ENCODE measurements around the gene KIAA2012. TPM values are rescaled to one million over a fixed set of nuclear protein-coding genes. Genes with fewer than 3 reads are reported as not detected.

Gene KIAA2012
- total and polyA plus RNA-seq, 9 donors: 0.05 to 5.2 (median 0.27) TPM; not detected in 2

- DNase-seq: no peak
- intact Hi-C loops (cut with DNase I): no loop called here
Observed at GRCh38 chr2:202026507-202026906, 46.5 kb upstream of the KIAA2012 start.

GRCh38 chr2:202030691-202031090, 42.4 kb upstream of the KIAA2012 start:
- H3K27me3 ChIP-seq: no peaks in the 10 kb centered on the region
- peaks cover 6% of the 10 kb centered on the region for H3K4me1 ChIP-seq (ENCODE audit: insufficient read depth)
- peak overlapping the region in 1 of 2 donors; percentile 95 for H3K27ac ChIP-seq
- no peaks in the 10 kb centered on the region for H3K9me3 ChIP-seq
- H3K4me3 ChIP-seq: no peak overlapping the region
- WGBS, 3 donors: 78 to 95% (median 88%) methylated on average over 4 of the region's 4 CpGs
- DNase-seq: no peak
- intact Hi-C loops (cut with DNase I): loop anchor here in 2 of 4 donors (5.0 to 10.0 kb wide), 2 partner anchors 176 to 233 kb away; no protein-coding TSS in a partner anchor
- TF ChIP-seq POLR2A (IDR thresholded peaks at IDR 0.05) (no peak), EP300 (IDR thresholded peaks at IDR 0.05) (no peak)
- TF ChIP-seq, protein P1, sequence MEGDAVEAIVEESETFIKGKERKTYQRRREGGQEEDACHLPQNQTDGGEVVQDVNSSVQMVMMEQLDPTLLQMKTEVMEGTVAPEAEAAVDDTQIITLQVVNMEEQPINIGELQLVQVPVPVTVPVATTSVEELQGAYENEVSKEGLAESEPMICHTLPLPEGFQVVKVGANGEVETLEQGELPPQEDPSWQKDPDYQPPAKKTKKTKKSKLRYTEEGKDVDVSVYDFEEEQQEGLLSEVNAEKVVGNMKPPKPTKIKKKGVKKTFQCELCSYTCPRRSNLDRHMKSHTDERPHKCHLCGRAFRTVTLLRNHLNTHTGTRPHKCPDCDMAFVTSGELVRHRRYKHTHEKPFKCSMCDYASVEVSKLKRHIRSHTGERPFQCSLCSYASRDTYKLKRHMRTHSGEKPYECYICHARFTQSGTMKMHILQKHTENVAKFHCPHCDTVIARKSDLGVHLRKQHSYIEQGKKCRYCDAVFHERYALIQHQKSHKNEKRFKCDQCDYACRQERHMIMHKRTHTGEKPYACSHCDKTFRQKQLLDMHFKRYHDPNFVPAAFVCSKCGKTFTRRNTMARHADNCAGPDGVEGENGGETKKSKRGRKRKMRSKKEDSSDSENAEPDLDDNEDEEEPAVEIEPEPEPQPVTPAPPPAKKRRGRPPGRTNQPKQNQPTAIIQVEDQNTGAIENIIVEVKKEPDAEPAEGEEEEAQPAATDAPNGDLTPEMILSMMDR (IDR thresholded peaks at IDR 0.05): no peak
- H3K36me3 ChIP-seq: no peaks in the 10 kb centered on the region

More at GRCh38 chr2:202026507-202026906, 46.5 kb upstream of the KIAA2012 start:
- no peaks in the 10 kb centered on the region for H3K36me3 ChIP-seq
- H3K27me3 ChIP-seq: no peaks in the 10 kb centered on the region
- H3K4me3 ChIP-seq: no peak overlapping the region
- H3K9me3 ChIP-seq: no peaks in the 10 kb centered on the region
- WGBS, 3 donors: 70 to 80% (median 76%) methylated on average over 5 of the region's 5 CpGs
- H3K27ac ChIP-seq: no peak overlapping the region
- no peaks in the 10 kb centered on the region for H3K4me1 ChIP-seq (ENCODE audit: insufficient read depth)
- no peak for TF ChIP-seq POLR2A (IDR thresholded peaks at IDR 0.05)

- peak overlapping the region in 1 of 2 donors; percentile 95 for H3K27ac ChIP-seq
- DNase-seq: no peak
- peaks cover 11% of the 10 kb centered on the region for H3K4me1 ChIP-seq (ENCODE audit: insufficient read depth)
- H3K27me3 ChIP-seq: no peaks in the 10 kb centered on the region
- no peaks in the 10 kb centered on the region for H3K9me3 ChIP-seq
- no peaks in the 10 kb centered on the region for H3K36me3 ChIP-seq
- no peak overlapping the region for H3K4me3 ChIP-seq
- intact Hi-C loops (cut with DNase I): loop anchor here in 2 of 4 donors (5.0 to 10.0 kb wide), 2 partner anchors 177 to 234 kb away; no protein-coding TSS in a partner anchor
- 35 to 44% (median 37%) methylated on average over 4 of the region's 4 CpGs for WGBS, 3 donors
- no peak for TF ChIP-seq EP300 (IDR thresholded peaks at IDR 0.05)
- no peak for TF ChIP-seq POLR2A (IDR thresholded peaks at IDR 0.05)
- TF ChIP-seq, protein P1 (IDR thresholded peaks at IDR 0.05): no peak
Observed at GRCh38 chr2:202031246-202031951, 41.7 kb upstream of the KIAA2012 start.

GRCh38 chr2:202032846-202033316, 40.2 kb upstream of the KIAA2012 start:
- Histone ChIP-seq H3K27me3 (no peaks in the 10 kb centered on the region), H3K9me3 (no peaks in the 10 kb centered on the region), H3K27ac (peak overlapping the region; percentile 93 to 95), H3K36me3 (no peaks in the 10 kb centered on the region), H3K4me3 (peak overlapping the region; percentile 77), H3K4me1 (ENCODE audit: insufficient read depth) (peaks cover 12% of the 10 kb centered on the region)
- TF ChIP-seq EP300 (IDR thresholded peaks at IDR 0.05) (no peak), POLR2A (IDR thresholded peaks at IDR 0.05) (no peak)
- TF ChIP-seq, protein P1 (IDR thresholded peaks at IDR 0.05): no peak
- 0 to 2% (median 0%) methylated on average over 38 to 42 of the region's 42 CpGs for WGBS, 3 donors
- DNase-seq: peak; percentile 75 to 84 (median 78)
- intact Hi-C loops (cut with DNase I): loop anchor here in 2 of 4 donors (5.0 to 10.0 kb wide), 2 partner anchors 178 to 236 kb away; no protein-coding TSS in a partner anchor
